ENCODE data around the gene HSFX1.

The HSFX1 gene

DNA sequence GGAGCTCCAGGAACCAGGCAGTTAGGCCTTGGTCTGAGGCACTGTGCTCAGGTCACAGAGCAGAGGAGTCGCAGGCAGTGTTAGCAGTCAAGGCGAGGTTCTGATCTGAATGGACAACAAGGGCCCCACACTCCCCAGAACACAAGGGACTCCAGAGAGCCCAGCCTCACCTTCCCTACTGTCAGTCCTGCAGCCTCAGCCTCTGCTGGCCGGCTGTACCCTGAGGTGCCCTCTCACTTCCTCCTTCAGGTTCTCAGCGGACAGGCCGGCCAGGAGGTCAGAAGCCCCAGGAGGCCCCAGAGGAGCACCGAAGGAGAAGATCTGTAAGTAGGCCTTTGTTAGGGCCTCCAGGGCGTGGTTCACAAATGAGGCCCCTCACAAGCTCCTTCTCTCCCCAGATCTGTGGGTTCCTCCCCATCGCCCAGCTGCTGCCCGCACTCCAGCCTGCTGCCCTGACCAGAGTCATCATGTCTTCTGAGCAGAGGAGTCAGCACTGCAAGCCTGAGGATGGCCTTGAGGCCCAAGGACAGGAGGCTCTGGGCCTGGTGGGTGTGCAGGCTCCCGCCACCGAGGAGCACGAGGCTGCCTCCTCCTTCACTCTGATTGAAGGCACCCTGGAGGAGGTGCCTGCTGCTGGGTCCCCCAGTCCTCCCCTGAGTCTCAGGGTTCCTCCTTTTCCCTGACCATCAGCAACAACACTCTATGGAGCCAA lies 34.0 kb downstream of the HSFX1 start:
- H2BK12ac ChIP-seq (ENCODE audit: low read length): no peak overlapping the region
- no peaks in the 10 kb centered on the region for H3K79me1 ChIP-seq (ENCODE audit: low read depth, low read length)
- H3K23ac ChIP-seq (ENCODE audit: low read depth, low read length, poor library complexity): no peak overlapping the region
- H3K36me3 ChIP-seq (replicated peaks in 1 of 2; ENCODE audit: control insufficient read depth in 2 of 2, insufficient read depth in 2 of 2, low read length in 2 of 2): no peaks in the 10 kb centered on the region
- no peak overlapping the region for H2AFZ ChIP-seq (ENCODE audit: low read length)
- H3K4me1 ChIP-seq (ENCODE audit: control insufficient read depth in 2 of 2, insufficient read depth in 1 of 2, low read depth in 1 of 2, low read length in 2 of 2): no peaks in the 10 kb centered on the region
- no peak overlapping the region for H3K4me3 ChIP-seq (ENCODE audit: low read length in 2 of 2)
- H2BK120ac ChIP-seq (ENCODE audit: low read depth, low read length): no peak overlapping the region
- no peak for DNase-seq (ENCODE audit: low spot score)
- no peak overlapping the region for H3K27ac ChIP-seq (replicated peaks; ENCODE audit: low read length)
- H3K27me3 ChIP-seq (ENCODE audit: control insufficient read depth in 3 of 3, insufficient read depth in 3 of 3, low read depth in 1 of 3, low read length in 3 of 3): peaks cover 0 to 8% (median 0%) of the 10 kb centered on the region in 3 experiments
- no peak overlapping the region for H3K18ac ChIP-seq (ENCODE audit: low read length)
- no peak overlapping the region for H2BK5ac ChIP-seq (ENCODE audit: low read length)
- H3K9ac ChIP-seq (ENCODE audit: low read depth, low read length, poor library complexity): no peak overlapping the region
- no peaks in the 10 kb centered on the region for H3K9me3 ChIP-seq (replicated peaks in 1 of 2; ENCODE audit: control insufficient read depth in 2 of 2, insufficient read depth in 1 of 2, low read depth in 1 of 2, low read length in 2 of 2)
- no CpG with 5 or more reads among the region's 12 CpGs for WGBS, 2 donors (ENCODE audit: extremely low coverage in 2 of 2, insufficient read length in 2 of 2, insufficient replicate concordance in 1 of 2)
- H3K4ac ChIP-seq (ENCODE audit: low read length): no peak overlapping the region
- H2AK5ac ChIP-seq (ENCODE audit: low read depth, low read length): no peak overlapping the region
- no peak overlapping the region for H3K14ac ChIP-seq (ENCODE audit: low read length)
- no peak overlapping the region for H4K91ac ChIP-seq (ENCODE audit: low read depth, low read length, poor library complexity)
- H4K8ac ChIP-seq (ENCODE audit: low read depth, low read length): no peak overlapping the region
- H2BK15ac ChIP-seq (ENCODE audit: low read length): no peak overlapping the region
- H3K4me2 ChIP-seq (ENCODE audit: insufficient read depth, low read length, poor library complexity, severe bottlenecking): no peak overlapping the region

DNA sequence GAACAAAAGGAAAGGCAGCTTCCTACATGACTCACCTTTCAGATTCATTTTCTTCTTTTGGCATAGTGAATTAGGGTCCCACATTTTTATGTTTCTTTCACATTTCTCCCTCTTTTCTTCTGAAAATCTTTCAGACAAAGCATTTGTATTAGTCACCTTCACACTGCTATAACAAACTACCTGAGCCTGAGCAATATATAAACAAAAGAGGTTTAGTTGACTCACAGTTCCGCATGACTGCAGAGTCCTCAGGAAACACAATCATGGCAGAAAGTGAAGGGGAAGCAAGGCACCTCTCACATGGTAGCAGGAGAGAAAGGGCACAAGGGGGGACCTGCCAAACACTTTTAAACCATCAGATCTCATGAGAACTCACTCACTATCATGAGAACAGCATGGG lies 44.8 kb downstream of the HSFX1 start:
- no peak overlapping the region for H2BK15ac ChIP-seq (ENCODE audit: low read length)
- H3K79me1 ChIP-seq (ENCODE audit: low read depth, low read length): no peaks in the 10 kb centered on the region
- no peak overlapping the region for H3K4me2 ChIP-seq (ENCODE audit: insufficient read depth, low read length, poor library complexity, severe bottlenecking)
- no peak overlapping the region for H2AK5ac ChIP-seq (ENCODE audit: low read depth, low read length)
- H2BK12ac ChIP-seq (ENCODE audit: low read length): no peak overlapping the region
- H3K23ac ChIP-seq (ENCODE audit: low read depth, low read length, poor library complexity): no peak overlapping the region
- H3K9ac ChIP-seq (ENCODE audit: low read depth, low read length, poor library complexity): no peak overlapping the region
- no peak overlapping the region for H3K4me3 ChIP-seq (ENCODE audit: low read length in 2 of 2)
- no peak overlapping the region for H4K91ac ChIP-seq (ENCODE audit: low read depth, low read length, poor library complexity)
- no peak overlapping the region for H3K14ac ChIP-seq (ENCODE audit: low read length)
- H3K4ac ChIP-seq (ENCODE audit: low read length): no peak overlapping the region
- H3K9me3 ChIP-seq (replicated peaks in 1 of 2; ENCODE audit: control insufficient read depth in 2 of 2, insufficient read depth in 1 of 2, low read depth in 1 of 2, low read length in 2 of 2): no peaks in the 10 kb centered on the region
- H3K27me3 ChIP-seq (ENCODE audit: control insufficient read depth in 3 of 3, insufficient read depth in 3 of 3, low read depth in 1 of 3, low read length in 3 of 3): no peaks in the 10 kb centered on the region
- DNase-seq (ENCODE audit: low spot score): no peak
- no peak overlapping the region for H2BK5ac ChIP-seq (ENCODE audit: low read length)
- H4K8ac ChIP-seq (ENCODE audit: low read depth, low read length): no peak overlapping the region
- H3K18ac ChIP-seq (ENCODE audit: low read length): no peak overlapping the region
- no CpG with 5 or more reads among the region's 1 CpG for WGBS, 2 donors (ENCODE audit: extremely low coverage in 2 of 2, insufficient read length in 2 of 2, insufficient replicate concordance in 1 of 2)
- H3K4me1 ChIP-seq (ENCODE audit: control insufficient read depth in 2 of 2, insufficient read depth in 1 of 2, low read depth in 1 of 2, low read length in 2 of 2): no peaks in the 10 kb centered on the region
- H2AFZ ChIP-seq (ENCODE audit: low read length): no peak overlapping the region
- no peaks in the 10 kb centered on the region for H3K36me3 ChIP-seq (replicated peaks in 1 of 2; ENCODE audit: control insufficient read depth in 2 of 2, insufficient read depth in 2 of 2, low read length in 2 of 2)
- no peak overlapping the region for H3K27ac ChIP-seq (replicated peaks; ENCODE audit: low read length)
- H2BK120ac ChIP-seq (ENCODE audit: low read depth, low read length): no peak overlapping the region

DNA sequence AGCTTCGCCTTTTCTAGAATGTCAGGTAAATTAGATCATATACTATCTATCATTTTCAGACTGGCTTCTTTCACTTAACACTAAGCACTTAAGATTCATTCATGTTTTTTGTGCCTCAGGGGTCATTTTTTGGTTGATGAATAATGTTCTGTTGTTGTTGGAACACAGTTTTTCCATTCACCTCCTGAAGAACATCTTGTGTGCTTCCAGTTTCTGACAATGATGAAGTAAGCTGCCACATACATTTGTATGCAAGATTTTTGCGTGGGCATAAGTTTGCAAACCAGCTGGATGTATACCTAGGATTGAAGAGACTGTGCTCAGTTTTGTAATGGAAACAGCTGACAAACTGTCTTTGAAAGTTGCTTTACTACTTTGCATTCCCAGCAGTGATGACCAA lies 45.5 kb downstream of the HSFX1 start:
- no peak overlapping the region for H3K9ac ChIP-seq (ENCODE audit: low read depth, low read length, poor library complexity)

GRCh38 chrX:149825424-149825823 lies 51.6 kb downstream of the HSFX1 start:
- Histone ChIP-seq H4K91ac (ENCODE audit: low read depth, low read length, poor library complexity) (no peak overlapping the region), H3K14ac (ENCODE audit: low read length) (no peak overlapping the region), H3K36me3 (replicated peaks in 1 of 2; ENCODE audit: control insufficient read depth in 2 of 2, insufficient read depth in 2 of 2, low read length in 2 of 2) (no peaks in the 10 kb centered on the region), H3K18ac (ENCODE audit: low read length) (no peak overlapping the region), H3K4ac (ENCODE audit: low read length) (no peak overlapping the region), H3K79me1 (ENCODE audit: low read depth, low read length) (no peaks in the 10 kb centered on the region), H3K4me1 (ENCODE audit: control insufficient read depth in 2 of 2, insufficient read depth in 1 of 2, low read depth in 1 of 2, low read length in 2 of 2) (no peaks in the 10 kb centered on the region), H3K9me3 (replicated peaks in 1 of 2; ENCODE audit: control insufficient read depth in 2 of 2, insufficient read depth in 1 of 2, low read depth in 1 of 2, low read length in 2 of 2) (no peaks in the 10 kb centered on the region), H3K27ac (replicated peaks; ENCODE audit: low read length) (no peak overlapping the region), H2BK15ac (ENCODE audit: low read length) (no peak overlapping the region), H2BK120ac (ENCODE audit: low read depth, low read length) (no peak overlapping the region), H2AFZ (ENCODE audit: low read length) (no peak overlapping the region), H3K9ac (ENCODE audit: low read depth, low read length, poor library complexity) (no peak overlapping the region), H2BK5ac (ENCODE audit: low read length) (no peak overlapping the region), H3K4me2 (ENCODE audit: insufficient read depth, low read length, poor library complexity, severe bottlenecking) (no peak overlapping the region), H3K23ac (ENCODE audit: low read depth, low read length, poor library complexity) (no peak overlapping the region), H4K8ac (ENCODE audit: low read depth, low read length) (no peak overlapping the region), H2BK12ac (ENCODE audit: low read length) (no peak overlapping the region), H3K27me3 (ENCODE audit: control insufficient read depth in 3 of 3, insufficient read depth in 3 of 3, low read depth in 1 of 3, low read length in 3 of 3) (no peaks in the 10 kb centered on the region), H2AK5ac (ENCODE audit: low read depth, low read length) (no peak overlapping the region), H3K4me3 (ENCODE audit: low read length in 2 of 2) (no peak overlapping the region)
- no peak for DNase-seq (ENCODE audit: low spot score)
- no CpG with 5 or more reads among the region's 3 CpGs for WGBS, 2 donors (ENCODE audit: extremely low coverage in 2 of 2, insufficient read length in 2 of 2, insufficient replicate concordance in 1 of 2)

More for the DNA sequence above, 45.5 kb downstream of the HSFX1 start:
- Histone ChIP-seq H3K27me3 (ENCODE audit: control insufficient read depth in 3 of 3, insufficient read depth in 3 of 3, low read depth in 1 of 3, low read length in 3 of 3) (no peaks in the 10 kb centered on the region), H2AFZ (ENCODE audit: low read length) (no peak overlapping the region), H3K36me3 (replicated peaks in 1 of 2; ENCODE audit: control insufficient read depth in 2 of 2, insufficient read depth in 2 of 2, low read length in 2 of 2) (no peaks in the 10 kb centered on the region), H2BK12ac (ENCODE audit: low read length) (no peak overlapping the region), H3K23ac (ENCODE audit: low read depth, low read length, poor library complexity) (no peak overlapping the region), H2BK15ac (ENCODE audit: low read length) (no peak overlapping the region), H3K18ac (ENCODE audit: low read length) (no peak overlapping the region), H2BK120ac (ENCODE audit: low read depth, low read length) (no peak overlapping the region), H2AK5ac (ENCODE audit: low read depth, low read length) (no peak overlapping the region), H3K27ac (replicated peaks; ENCODE audit: low read length) (no peak overlapping the region), H3K4me3 (ENCODE audit: low read length in 2 of 2) (no peak overlapping the region), H3K9me3 (replicated peaks in 1 of 2; ENCODE audit: control insufficient read depth in 2 of 2, insufficient read depth in 1 of 2, low read depth in 1 of 2, low read length in 2 of 2) (no peaks in the 10 kb centered on the region), H4K8ac (ENCODE audit: low read depth, low read length) (no peak overlapping the region), H2BK5ac (ENCODE audit: low read length) (no peak overlapping the region), H3K4ac (ENCODE audit: low read length) (no peak overlapping the region), H3K4me1 (ENCODE audit: control insufficient read depth in 2 of 2, insufficient read depth in 1 of 2, low read depth in 1 of 2, low read length in 2 of 2) (no peaks in the 10 kb centered on the region), H3K79me1 (ENCODE audit: low read depth, low read length) (no peaks in the 10 kb centered on the region), H4K91ac (ENCODE audit: low read depth, low read length, poor library complexity) (no peak overlapping the region), H3K14ac (ENCODE audit: low read length) (no peak overlapping the region), H3K4me2 (ENCODE audit: insufficient read depth, low read length, poor library complexity, severe bottlenecking) (no peak overlapping the region)
- no CpG with 5 or more reads among the region's 2 CpGs for WGBS, 2 donors (ENCODE audit: extremely low coverage in 2 of 2, insufficient read length in 2 of 2, insufficient replicate concordance in 1 of 2)
- no peak for DNase-seq (ENCODE audit: low spot score)

Data from neuronal stem cell (in vitro differentiated cells).